Muscle of arm (tissue), 12 donors: Measurements from ENCODE around the gene DCDC2. TPM values are rescaled to one million over a fixed set of nuclear protein-coding genes. Genes with fewer than 3 reads are reported as not detected.
"Not testable (repeated sequence)": the region's sequence is repeated elsewhere in the genome, so short reads cannot be mapped to it uniquely, and the experiment has no call there.

Experiments
- DNase-seq: peaks from one replicate; pipeline ENCODE4 v3.0.0-alpha.2; 2013
- polyA plus RNA-seq, 12 donors: library from polyadenylated mRNA; unstranded; fragments of 120-200 nt; gene quantifications; one replicate each; pipeline ENCODE4 v1.2.1, GENCODE V29; 2013; ENCODE audit not compliant: insufficient read length in 12 of 12

DCDC2 gene
- polyA plus RNA-seq, 12 donors: 0.05 to 0.78 (median 0.18) TPM; not detected in 2

- DNase-seq: no peak
These were observed 30.1 kb downstream of the DCDC2 start for GRCh38 chr6:24327756-24328155.

DNA sequence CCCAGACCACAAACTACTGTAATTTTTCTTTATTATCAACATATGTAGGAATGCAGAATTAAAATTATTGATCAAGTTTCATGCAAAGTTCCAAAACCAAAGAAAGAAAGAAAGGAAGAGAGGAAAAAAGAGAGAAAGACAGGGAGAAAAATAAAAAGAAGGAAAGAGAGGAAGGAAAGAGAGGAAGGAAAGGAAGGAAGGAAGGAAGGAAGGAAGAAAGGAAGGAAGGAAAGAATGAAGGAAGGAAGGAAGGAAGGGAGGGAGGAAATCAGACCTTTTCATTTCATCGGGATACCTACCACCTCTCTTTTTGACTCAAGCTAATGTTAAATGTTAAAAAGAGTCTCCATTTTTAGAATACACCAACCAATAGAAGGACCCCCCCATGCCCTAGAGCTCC, 31.9 kb downstream of the DCDC2 start:
- no peak for DNase-seq

DNA sequence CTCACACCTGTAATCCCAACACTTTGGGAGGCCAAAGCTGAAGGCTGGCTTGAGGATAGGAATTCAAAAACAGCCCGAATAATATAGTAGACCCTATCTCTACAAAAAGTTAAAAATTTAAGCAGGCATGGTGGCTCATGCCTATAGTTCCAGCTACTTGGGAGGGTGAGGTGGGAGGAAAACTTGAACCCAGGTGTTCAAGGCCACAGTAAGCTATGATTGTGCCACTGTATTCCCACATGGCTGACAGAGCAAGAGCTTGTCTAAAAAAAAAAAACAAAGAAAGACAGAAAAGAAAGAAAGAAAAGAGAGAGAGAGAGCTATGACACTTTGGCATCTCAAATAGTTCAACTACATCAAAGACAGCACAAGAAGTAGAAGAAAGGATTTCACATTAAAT, 33.2 kb downstream of the DCDC2 start:
- DNase-seq: no peak

- no peak for DNase-seq
These were observed 34.1 kb downstream of the DCDC2 start for GRCh38 chr6:24323632-24324337.

GRCh38 chr6:24322924-24323323, 34.9 kb downstream of the DCDC2 start:
- no peak for DNase-seq

GRCh38 chr6:24322446-24322845, 35.4 kb downstream of the DCDC2 start:
- not testable (repeated sequence) for DNase-seq

- no peak for DNase-seq
These were observed 36.2 kb downstream of the DCDC2 start for GRCh38 chr6:24321538-24322162.

DNA sequence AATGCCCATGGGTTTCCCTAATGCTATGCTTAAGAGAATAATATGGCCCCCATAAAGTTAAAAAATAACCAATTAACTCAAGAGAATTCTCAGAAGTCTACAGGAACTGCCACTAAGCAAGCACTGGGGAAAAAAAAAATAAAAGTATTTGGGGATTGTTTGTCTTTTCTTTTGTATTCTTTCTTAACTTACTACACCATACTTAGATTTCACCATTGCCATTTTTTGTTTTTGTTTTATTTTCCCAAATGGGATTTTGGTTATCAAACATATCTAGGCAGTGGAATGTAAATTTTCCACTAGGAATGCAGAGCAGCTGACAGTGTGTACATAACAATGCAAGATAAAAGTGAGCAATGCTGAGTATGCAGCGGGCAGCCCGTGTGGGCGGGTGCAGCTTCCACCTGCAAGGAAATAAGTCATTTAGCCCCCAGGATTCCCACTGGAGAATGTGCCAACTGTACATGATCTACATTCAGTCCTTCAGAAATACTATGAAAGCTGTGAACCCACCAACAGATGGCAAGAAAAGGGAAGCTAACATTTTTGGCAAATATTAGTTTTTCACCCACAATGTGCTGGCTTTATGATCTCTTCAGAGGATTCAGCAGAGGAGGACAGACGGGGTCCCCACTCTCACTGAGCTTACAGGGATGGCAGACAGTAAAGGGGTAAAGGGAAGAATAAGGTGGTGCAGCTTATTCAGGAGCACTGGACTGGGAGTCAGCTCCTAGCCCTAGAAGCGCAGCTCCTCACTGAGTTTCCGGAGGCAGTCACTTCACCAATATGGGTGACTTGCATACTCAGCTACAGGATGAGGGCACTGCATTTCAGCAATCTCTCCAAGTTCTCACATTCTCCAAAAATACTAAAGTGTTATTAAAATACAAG, 44.4 kb downstream of the DCDC2 start:
- DNase-seq: no peak

DNA sequence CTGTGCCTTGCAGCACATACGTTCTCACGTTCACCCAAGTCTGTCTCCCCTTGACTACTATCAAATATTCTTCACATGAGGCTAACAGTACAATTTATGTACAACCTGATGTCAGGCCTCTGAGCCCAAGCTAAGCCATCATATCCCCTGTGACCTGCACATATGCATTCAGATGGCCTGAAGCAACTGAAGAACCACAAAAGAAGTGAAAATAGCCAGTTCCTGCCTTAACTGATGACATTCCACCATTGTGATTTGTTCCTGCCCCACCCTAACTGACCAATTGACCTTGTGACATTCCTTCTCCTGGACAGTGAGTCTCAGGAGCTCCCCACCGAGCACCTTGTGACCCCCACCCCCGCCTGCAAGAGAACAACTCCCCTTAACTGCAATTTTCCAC, 46.1 kb downstream of the DCDC2 start:
- not testable (repeated sequence) for DNase-seq

GRCh38 chr6:24307881-24308280, 50.0 kb downstream of the DCDC2 start:
- no peak for DNase-seq

DNA sequence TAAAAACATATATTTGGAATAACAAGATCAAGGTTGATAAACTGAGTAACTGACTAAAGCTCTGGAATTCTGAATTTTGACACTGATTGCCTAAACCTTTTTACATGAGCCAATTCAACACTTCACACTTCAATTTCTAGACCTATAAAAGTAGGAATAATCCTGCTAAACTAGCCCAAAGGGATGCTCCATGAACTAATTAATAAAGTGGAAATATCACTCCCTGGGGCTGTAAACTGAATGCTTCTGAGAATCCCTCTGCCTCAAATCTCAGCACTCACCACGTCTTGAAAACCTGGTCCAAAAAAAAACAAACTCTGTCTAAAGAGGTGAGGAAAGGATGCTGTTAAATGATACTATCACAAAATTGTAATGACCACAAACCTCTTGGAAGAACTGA, 50.9 kb downstream of the DCDC2 start:
- DNase-seq: no peak

- no peak for DNase-seq
These were observed 51.8 kb downstream of the DCDC2 start for GRCh38 chr6:24306038-24306437.

- no peak for DNase-seq
These were observed 60.9 kb downstream of the DCDC2 start for GRCh38 chr6:24296944-24297343.

DNA sequence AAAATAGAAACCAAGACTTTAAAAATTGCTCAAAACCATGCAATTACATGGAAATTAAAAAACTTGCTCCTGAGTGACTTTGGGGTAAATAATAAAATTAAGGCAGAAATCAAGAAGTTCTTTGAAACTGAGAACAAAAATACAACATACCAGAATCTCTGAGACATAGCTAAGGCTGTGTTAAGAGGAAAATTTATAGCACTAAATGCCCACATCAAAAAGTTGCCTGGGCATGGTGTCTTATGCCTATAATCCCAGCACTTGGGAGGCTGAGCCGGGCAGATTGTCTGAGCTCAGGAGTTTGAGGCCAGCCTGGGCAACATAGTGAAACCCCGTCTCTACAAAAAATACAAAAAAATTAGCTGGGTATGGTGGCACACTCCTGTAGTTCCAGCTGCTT, 64.0 kb downstream of the DCDC2 start:
- DNase-seq: not testable (repeated sequence)

DNA sequence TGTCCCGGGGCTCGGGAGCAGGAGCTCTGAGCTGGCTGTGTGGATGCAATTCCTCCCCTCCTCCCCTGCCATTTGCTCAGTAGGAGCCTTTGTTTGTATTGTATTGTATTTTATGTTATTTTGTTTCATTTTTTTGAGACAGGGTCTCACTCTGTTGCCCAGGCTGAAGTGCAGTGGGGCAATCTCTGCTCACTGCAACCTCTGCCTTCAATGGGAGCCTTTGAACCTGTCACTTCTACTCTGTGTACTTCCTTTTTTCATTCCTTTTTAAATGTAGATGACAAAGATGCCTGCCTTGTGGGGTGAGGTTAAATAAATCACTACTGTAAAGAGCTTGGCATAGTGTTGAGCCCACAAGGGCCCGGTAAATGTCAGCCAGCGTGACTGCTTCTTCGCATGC, 70.6 kb downstream of the DCDC2 start:
- DNase-seq: no peak

- DNase-seq: no peak
These were observed 73.9 kb downstream of the DCDC2 start for GRCh38 chr6:24284006-24284405.

DNA sequence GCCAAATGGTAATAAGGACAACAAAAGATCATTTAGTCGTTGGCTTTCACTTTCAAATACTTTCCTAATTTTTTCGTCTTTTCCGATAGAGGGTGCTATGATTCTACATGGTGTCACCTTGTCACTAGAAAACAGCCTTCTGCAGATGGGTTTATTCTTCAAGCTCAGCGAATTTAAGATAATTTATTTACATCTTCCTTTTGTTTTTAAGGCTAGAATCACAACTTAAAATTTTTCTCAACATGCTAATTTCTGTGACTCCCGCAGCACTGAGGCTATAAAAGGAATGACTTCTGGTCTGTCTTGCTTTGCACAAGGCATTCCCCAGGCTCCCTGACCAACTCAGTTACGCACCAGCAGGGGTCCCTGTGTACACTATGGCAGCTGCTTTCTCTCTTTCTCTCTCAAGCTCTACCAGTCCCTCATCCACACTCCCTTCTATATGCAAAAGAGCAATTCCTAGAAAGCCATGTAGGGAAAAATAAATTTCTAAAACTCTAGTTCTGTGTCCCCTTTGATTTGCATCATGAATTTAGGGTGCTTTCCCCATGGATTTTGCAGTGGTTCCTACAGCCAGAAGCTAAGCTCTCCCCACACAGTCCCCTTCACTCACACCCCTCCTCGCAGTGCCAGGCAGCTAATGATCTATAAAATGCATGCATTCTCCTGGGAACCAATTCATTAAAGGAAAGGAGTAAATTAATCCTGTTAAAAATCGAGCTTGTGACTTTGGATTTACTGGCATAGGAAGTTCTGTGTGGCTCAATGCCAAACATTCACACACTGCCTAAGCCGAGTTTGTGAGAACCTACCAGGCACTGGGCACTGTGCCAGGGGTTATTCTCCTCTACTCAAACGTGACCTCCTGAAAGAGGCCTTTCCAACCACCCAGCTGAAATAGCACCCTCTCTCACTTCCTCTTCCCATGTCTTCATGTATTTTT, 74.5 kb downstream of the DCDC2 start:
- DNase-seq: peak; percentile 53

DNA sequence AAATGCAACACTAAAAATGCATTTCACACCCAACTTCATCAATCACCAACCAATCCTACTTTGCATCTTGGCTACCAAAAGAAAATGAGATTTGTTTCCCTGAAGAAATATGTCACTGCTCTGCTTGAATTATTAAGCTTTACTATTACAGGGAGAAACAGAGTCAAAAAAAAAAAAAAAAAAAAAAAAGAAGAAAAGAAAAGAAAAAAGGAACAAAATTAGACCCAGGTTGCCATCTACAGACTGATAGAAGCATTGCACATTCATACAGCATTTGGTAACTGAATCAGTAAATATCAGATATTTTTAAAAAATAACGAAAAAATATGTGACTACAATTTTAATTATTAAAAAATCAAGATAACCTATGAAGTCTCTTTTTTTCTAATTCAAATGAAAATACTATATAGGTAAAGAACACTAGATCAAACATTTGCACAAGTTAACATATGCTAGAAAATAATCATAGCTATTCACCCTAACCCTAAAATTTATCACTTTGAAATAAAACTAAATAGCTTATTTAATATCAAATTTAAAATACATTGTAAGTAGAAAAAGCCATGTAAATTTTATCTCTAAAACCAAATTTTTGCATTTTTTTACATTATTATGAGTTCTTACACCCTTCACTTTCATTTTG, 83.3 kb downstream of the DCDC2 start:
- peak; percentile 8 for DNase-seq

DNA sequence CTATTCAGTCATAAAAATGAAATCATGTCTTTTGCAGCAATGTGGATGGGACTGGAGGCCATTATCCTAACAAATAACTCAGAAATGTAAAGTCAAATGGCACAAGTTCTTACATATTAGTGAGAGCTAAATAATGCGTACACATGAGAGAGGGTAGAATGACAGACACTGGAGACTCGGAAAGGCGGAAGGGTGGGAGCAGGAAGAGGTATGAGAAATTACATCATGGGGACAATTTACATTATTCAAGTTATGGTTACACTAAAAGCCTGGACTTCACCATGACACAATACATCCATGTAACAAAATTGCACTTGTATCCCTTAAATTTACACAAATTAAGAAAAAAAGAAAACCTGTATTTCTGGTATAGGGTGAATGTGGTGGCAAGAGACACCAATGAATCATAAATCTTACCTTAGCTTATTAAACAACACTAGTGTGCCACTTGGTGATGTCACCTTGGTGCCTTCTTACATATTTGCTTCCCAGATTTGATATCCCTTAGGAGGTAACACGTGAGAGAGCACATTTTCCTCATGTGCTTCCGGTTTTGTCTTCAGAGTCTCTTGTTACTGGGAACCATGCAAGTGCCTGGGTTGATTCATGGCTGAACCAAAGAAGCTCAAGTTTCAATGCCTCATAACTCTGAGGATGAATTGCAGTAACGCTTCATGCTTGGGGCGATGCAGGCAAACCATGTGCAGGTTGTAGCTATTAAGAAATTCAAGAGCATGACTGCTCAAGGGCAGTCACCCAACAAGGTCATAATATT, 84.6 kb downstream of the DCDC2 start:
- no peak for DNase-seq

DNA sequence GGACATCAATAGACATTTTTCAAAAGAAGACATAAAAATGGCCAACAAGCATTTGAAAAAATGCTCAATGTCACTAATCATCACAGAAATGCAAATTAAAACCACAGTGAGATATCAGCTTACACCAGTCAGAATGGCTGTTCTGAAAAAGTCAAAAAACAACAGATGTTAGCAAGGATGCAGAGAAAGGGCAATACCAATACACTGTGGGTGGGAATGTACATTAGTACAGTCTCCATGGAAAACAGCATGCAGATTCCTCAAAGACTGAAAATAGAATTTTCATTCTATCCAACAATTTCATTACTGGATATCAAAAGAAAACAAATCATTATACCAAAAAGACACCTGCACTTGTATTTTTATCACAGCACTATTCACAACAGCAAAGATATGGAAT, 85.3 kb downstream of the DCDC2 start:
- DNase-seq: no peak
